ENCODE results near the gene KLK1.

Gene KLK1

DNA sequence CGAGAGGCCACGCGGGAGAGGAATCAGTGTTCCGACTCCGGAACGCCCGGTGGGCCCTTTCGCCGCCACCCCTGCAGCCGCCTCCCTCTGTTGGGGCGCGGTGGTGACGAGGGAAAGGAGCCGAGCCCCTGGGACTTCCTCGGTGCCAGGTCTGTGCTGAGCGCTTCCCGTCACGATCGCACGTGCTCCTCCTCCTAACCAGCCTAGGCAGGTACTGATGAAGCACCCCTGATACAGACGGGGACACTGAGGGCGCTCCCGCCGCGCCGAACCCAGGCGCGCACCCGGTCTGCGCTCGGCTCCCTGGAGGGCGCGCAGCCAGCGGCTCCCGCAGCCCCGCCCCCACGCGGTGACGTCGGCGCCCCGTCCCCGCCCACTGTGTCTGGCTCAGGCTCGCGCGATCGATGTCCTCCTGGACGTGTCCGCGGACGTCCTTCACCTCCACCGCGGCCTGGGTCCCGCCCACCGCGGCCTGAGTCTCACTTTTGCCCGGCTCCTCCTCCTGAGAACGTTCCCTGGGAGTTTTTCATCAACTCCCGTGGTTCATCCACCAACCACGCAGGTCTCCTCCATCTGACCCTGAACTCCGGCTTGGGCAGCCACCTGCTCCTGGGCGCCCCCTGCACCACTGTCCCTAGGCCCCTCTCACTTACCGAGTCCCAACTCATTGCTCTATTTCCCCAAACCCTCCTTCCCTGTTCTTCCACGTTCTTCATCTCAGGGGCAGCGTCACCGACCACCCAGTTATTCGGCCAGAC is 12.4 kb upstream of the KLK1 start:
- H3K27me3 ChIP-seq (ENCODE audit: low read depth, low read length), result peaks cover 21% of the 10 kb centered on the region
- no peaks in the 10 kb centered on the region for H3K36me3 ChIP-seq (replicated peaks; ENCODE audit: low read depth, low read length)
- peak overlapping the region; percentile 95 for H3K4me2 ChIP-seq (ENCODE audit: low read length)
- H3K4me3 ChIP-seq (ENCODE audit: low read length), result peak overlapping the region; percentile 82
- no peaks in the 10 kb centered on the region for H4K20me1 ChIP-seq (ENCODE audit: insufficient read depth, low read length)
- TF ChIP-seq, protein P1, sequence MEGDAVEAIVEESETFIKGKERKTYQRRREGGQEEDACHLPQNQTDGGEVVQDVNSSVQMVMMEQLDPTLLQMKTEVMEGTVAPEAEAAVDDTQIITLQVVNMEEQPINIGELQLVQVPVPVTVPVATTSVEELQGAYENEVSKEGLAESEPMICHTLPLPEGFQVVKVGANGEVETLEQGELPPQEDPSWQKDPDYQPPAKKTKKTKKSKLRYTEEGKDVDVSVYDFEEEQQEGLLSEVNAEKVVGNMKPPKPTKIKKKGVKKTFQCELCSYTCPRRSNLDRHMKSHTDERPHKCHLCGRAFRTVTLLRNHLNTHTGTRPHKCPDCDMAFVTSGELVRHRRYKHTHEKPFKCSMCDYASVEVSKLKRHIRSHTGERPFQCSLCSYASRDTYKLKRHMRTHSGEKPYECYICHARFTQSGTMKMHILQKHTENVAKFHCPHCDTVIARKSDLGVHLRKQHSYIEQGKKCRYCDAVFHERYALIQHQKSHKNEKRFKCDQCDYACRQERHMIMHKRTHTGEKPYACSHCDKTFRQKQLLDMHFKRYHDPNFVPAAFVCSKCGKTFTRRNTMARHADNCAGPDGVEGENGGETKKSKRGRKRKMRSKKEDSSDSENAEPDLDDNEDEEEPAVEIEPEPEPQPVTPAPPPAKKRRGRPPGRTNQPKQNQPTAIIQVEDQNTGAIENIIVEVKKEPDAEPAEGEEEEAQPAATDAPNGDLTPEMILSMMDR (IDR thresholded peaks at IDR 0.05; ENCODE audit: low read depth, low read length), result no peak
- no peak for TF ChIP-seq EZH2phosphoT487 (IDR thresholded peaks at IDR 0.05; ENCODE audit: low read depth)
- H3K79me2 ChIP-seq (ENCODE audit: low read length), result no peaks in the 10 kb centered on the region
- H3K4me1 ChIP-seq (ENCODE audit: low read length), result peaks cover 6% of the 10 kb centered on the region
- H3K9me3 ChIP-seq (ENCODE audit: insufficient read depth, low read length), result no peaks in the 10 kb centered on the region
- H3K9ac ChIP-seq (ENCODE audit: low read length), result peak overlapping the region; percentile 62
- no peak overlapping the region for H3K27ac ChIP-seq (ENCODE audit: low read length)
- peak overlapping the region; percentile 76 for H2AFZ ChIP-seq (ENCODE audit: low read depth, low read length)

DNA sequence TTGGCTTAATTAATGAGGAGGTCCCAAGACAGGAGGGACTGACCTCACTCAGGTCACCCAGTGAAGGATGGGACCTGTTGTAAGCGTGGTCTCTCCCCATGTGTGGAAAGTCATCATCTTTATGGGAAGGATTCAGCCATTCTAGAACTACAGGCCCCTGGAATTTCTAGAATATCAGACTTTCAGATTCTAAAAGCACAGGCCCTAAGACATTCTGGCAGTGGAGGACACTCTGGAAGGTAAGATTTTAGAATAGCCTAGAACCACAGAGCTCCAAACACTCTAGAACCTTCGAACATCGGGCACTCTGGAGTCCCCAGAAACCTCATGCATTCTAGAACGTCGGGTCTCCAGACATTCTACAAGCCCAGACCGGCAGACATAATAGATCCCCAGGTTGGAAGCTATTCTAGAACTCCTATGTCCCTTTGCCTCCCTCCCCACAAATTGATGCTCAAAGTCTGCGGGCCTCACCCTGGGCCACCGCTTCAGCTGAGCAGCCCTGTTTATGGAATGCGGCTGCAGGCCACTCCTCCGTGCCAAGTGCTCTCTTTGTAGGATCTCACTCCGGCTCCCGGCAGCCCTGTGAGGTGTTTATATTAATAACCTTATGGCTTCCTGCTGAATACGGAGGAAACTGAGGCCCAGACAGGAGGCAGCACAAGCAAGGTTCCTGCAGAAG is 11.7 kb upstream of the KLK1 start:
- Histone ChIP-seq H4K20me1 (ENCODE audit: insufficient read depth, low read length) (no peaks in the 10 kb centered on the region), H3K9ac (ENCODE audit: low read length) (peak overlapping the region; percentile 62), H3K27ac (ENCODE audit: low read length) (no peak overlapping the region), H3K9me3 (ENCODE audit: insufficient read depth, low read length) (no peaks in the 10 kb centered on the region), H3K4me3 (ENCODE audit: low read length) (peak overlapping the region; percentile 82), H3K4me2 (ENCODE audit: low read length) (peak overlapping the region; percentile 95), H3K79me2 (ENCODE audit: low read length) (no peaks in the 10 kb centered on the region), H3K36me3 (replicated peaks; ENCODE audit: low read depth, low read length) (no peaks in the 10 kb centered on the region), H3K27me3 (ENCODE audit: low read depth, low read length) (peaks cover 21% of the 10 kb centered on the region), H3K4me1 (ENCODE audit: low read length) (peaks cover 6% of the 10 kb centered on the region), H2AFZ (ENCODE audit: low read depth, low read length) (peak overlapping the region; percentile 72)
- TF ChIP-seq, protein P1 (IDR thresholded peaks at IDR 0.05; ENCODE audit: low read depth, low read length), result no peak
- no peak for TF ChIP-seq EZH2phosphoT487 (IDR thresholded peaks at IDR 0.05; ENCODE audit: low read depth)

DNA sequence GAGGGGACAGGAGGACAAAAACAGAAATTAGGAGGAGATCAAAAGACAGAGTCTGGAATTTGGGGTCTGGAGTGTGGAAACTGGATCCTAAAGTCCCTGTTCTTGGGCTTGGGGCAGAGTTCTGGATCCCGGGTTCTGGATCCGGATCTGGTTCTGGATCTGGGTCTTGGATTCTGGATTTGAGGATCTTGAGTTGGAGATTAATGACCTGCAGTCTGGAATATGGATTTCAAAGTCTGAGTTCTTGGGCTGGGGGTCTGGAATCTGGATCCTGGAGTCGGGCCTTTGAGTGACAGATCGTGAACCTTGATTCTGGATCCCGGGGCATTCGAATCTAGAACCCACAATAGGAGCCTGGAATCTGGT is 10.2 kb upstream of the KLK1 start:
- TF ChIP-seq, protein P1 (IDR thresholded peaks at IDR 0.05; ENCODE audit: low read depth, low read length), result no peak
- no peak for TF ChIP-seq EZH2phosphoT487 (IDR thresholded peaks at IDR 0.05; ENCODE audit: low read depth)
- H3K27me3 ChIP-seq (ENCODE audit: low read depth, low read length), result peaks cover 27% of the 10 kb centered on the region
- no peak overlapping the region for H3K27ac ChIP-seq (ENCODE audit: low read length)

DNA sequence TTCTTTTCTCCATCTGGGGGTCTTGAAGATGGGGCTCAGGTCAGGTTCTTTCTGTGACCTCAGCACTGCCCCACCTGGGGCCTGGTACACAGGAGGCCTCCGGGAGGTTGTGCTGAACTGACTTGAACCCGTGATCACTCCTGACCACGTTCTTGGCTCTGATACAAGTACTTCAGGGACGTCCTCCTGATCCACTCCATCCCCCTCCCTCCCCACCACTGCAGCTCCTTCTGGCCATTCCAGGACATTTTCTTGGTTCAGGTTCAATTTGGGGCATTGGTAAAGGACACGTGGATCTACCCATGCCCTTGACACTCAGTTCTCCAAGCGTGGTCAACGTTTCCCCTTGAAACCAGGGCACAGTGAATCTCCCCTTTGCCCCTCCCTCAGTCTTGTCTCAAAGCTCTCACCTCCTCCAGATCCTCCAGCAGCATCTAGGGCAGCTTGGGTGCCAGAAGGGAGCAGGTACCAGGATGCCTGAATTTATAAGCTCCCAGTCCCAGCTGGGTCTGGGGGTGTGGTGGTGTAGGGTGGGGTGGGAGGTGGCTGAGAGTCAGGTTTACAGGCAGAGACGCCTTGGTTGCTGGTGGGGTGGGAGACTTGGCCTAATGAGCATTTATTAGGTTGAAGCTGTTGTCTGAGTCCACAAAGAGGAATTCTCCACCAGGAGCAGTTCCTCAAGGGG is 9.7 kb upstream of the KLK1 start, which contains the start of gene KLK15:
Gene KLK15 (minus strand): TSS at position 458 of the 685 bp plus-strand sequence. CDS start 2,082 bp downstream, outside the sequence.
- Histone ChIP-seq H3K27ac (ENCODE audit: low read length) (no peak within 1 kb of the TSS), H4K20me1 (ENCODE audit: insufficient read depth, low read length) (no peaks in the 10 kb centered on the region), H3K36me3 (replicated peaks; ENCODE audit: low read depth, low read length) (no peaks in the 10 kb centered on the region), H3K9me3 (ENCODE audit: insufficient read depth, low read length) (no peaks in the 10 kb centered on the region), H3K4me2 (ENCODE audit: low read length) (no peak within 1 kb of the TSS), H3K79me2 (ENCODE audit: low read length) (no peaks in the 10 kb centered on the region), H2AFZ (ENCODE audit: low read depth, low read length) (no peak within 1 kb of the TSS), H3K9ac (ENCODE audit: low read length) (no peak within 1 kb of the TSS), H3K27me3 (ENCODE audit: low read depth, low read length) (peaks cover 29% of the 10 kb centered on the region), H3K4me3 (ENCODE audit: low read length) (no peak within 1 kb of the TSS), H3K4me1 (ENCODE audit: low read length) (peaks cover 6% of the 10 kb centered on the region)
- TF ChIP-seq, protein P1 (IDR thresholded peaks at IDR 0.05; ENCODE audit: low read depth, low read length), result no peak
- TF ChIP-seq EZH2phosphoT487 (IDR thresholded peaks at IDR 0.05; ENCODE audit: low read depth), result no peak

More for the DNA sequence above, 10.2 kb upstream of the KLK1 start:
- no peaks in the 10 kb centered on the region for H3K9me3 ChIP-seq (ENCODE audit: insufficient read depth, low read length)
- peaks cover 6% of the 10 kb centered on the region for H3K4me1 ChIP-seq (ENCODE audit: low read length)
- no peak overlapping the region for H2AFZ ChIP-seq (ENCODE audit: low read depth, low read length)
- no peak overlapping the region for H3K4me3 ChIP-seq (ENCODE audit: low read length)
- no peak overlapping the region for H3K9ac ChIP-seq (ENCODE audit: low read length)
- no peaks in the 10 kb centered on the region for H4K20me1 ChIP-seq (ENCODE audit: insufficient read depth, low read length)
- no peaks in the 10 kb centered on the region for H3K79me2 ChIP-seq (ENCODE audit: low read length)
- H3K4me2 ChIP-seq (ENCODE audit: low read length), result no peak overlapping the region
- no peaks in the 10 kb centered on the region for H3K36me3 ChIP-seq (replicated peaks; ENCODE audit: low read depth, low read length)
